OCI-LY3 (cell line): Measurements from ENCODE around the gene DOCK2.

Experiments
- H2AFZ ChIP-seq: fragments of 200-600, 300-600 bp; shearing (Covaris generic); 2 replicates; pipeline ENCODE4 v1.6.0; 2014; ENCODE audit warnings: antibody characterized with exemption, low read depth, low read length
- H3K27ac ChIP-seq: fragments of 200-600, 300-600 bp; sonication (generic); 2 replicates; pipeline ENCODE4 v1.5.1; 2014; ENCODE audit warnings: mild to moderate bottlenecking, low read length, moderate library complexity, mixed read lengths
- H3K27me3 ChIP-seq: fragments of 200-600, 300-600 bp; sonication (generic); 2 replicates; pipeline ENCODE4 v1.6.1; 2014; ENCODE audit warnings: low read depth, low read length, mixed read lengths
- H3K36me3 ChIP-seq: fragments of 200-600, 300-600 bp; sonication (generic); replicated peaks from 2 replicates; pipeline ENCODE3; 2014; ENCODE audit warnings: low read depth, low read length, mixed read lengths
- H3K4me1 ChIP-seq: fragments of 300-600, 200-600 bp; sonication (generic); 2 replicates; pipeline ENCODE4 v1.6.1; 2014; ENCODE audit warnings: low read length, mixed read lengths
- H3K4me2 ChIP-seq: fragments of 200-600, 300-600 bp; sonication (generic); 2 replicates; pipeline ENCODE4 v1.6.1; 2014; ENCODE audit warnings: low read length, mixed read lengths
- H3K4me3 ChIP-seq: fragments of 300-600, 200-600 bp; sonication (generic); 2 replicates; pipeline ENCODE4 v1.5.1; 2014; ENCODE audit warnings: antibody characterized with exemption, mild to moderate bottlenecking, low read length, moderate library complexity
- H3K79me2 ChIP-seq: fragments of 300-600, 200-600 bp; shearing (Covaris generic); 2 replicates; pipeline ENCODE4 v1.6.1; 2014; ENCODE audit warnings: mild to moderate bottlenecking, low read length, mixed read lengths
- H3K9ac ChIP-seq: fragments of 300-600, 200-600 bp; shearing (Covaris generic); 2 replicates; pipeline ENCODE4 v1.6.0; 2014; ENCODE audit warnings: mild to moderate bottlenecking, low read length, moderate library complexity
- H3K9me3 ChIP-seq: fragments of 200-600, 300-600 bp; shearing (Covaris generic); 2 replicates; pipeline ENCODE4 v1.6.1; 2014; ENCODE audit warnings: low read length, mixed read lengths; ENCODE audit not compliant: insufficient read depth
- H4K20me1 ChIP-seq: fragments of 200-600, 300-600 bp; sonication (generic); 2 replicates; pipeline ENCODE4 v1.6.1; 2016; ENCODE audit warnings: low read length, mixed read lengths; ENCODE audit not compliant: insufficient read depth
- CTCF ChIP-seq: fragments of 200-600, 300-600 bp; sonication (generic); IDR thresholded peaks from 2 replicates; pipeline ENCODE4 v1.5.1; 2014; ENCODE audit warnings: antibody characterized with exemption, low read length, low read depth
- EZH2phosphoT487 ChIP-seq: fragments of 200-600 bp; shearing (Covaris generic); IDR thresholded peaks from 2 replicates; pipeline ENCODE4 v1.6.1; 2018; ENCODE audit warnings: antibody characterized with exemption, mixed run types, low read depth

DOCK2 gene

GRCh38 chr5:169875091-169875728, 238.1 kb downstream of the DOCK2 start:
- no peak overlapping the region for H2AFZ ChIP-seq
- H3K27ac ChIP-seq: no peak overlapping the region
- no peaks in the 10 kb centered on the region for H3K9me3 ChIP-seq
- TF ChIP-seq CTCF (no peak), EZH2phosphoT487 (no peak)
- H3K79me2 ChIP-seq: no peaks in the 10 kb centered on the region
- H3K4me3 ChIP-seq: no peak overlapping the region
- H3K4me1 ChIP-seq: no peaks in the 10 kb centered on the region
- H3K27me3 ChIP-seq: no peaks in the 10 kb centered on the region
- H3K4me2 ChIP-seq: no peak overlapping the region
- peaks cover 14% of the 10 kb centered on the region; the same call in 1 of the 2 replicates for H4K20me1 ChIP-seq
- peaks cover 5% of the 10 kb centered on the region for H3K36me3 ChIP-seq
- no peak overlapping the region for H3K9ac ChIP-seq

GRCh38 chr5:169875731-169876130, 238.7 kb downstream of the DOCK2 start:
- H2AFZ ChIP-seq: no peak overlapping the region
- H3K27me3 ChIP-seq: no peaks in the 10 kb centered on the region
- H3K4me2 ChIP-seq: no peak overlapping the region
- peaks cover 5% of the 10 kb centered on the region for H3K36me3 ChIP-seq
- H3K27ac ChIP-seq: no peak overlapping the region
- peaks cover 14% of the 10 kb centered on the region; the same call in 1 of the 2 replicates for H4K20me1 ChIP-seq
- H3K4me3 ChIP-seq: no peak overlapping the region
- no peaks in the 10 kb centered on the region for H3K79me2 ChIP-seq
- no peaks in the 10 kb centered on the region for H3K4me1 ChIP-seq
- H3K9me3 ChIP-seq: no peaks in the 10 kb centered on the region
- no peak overlapping the region for H3K9ac ChIP-seq
- no peak for TF ChIP-seq CTCF
- no peak for TF ChIP-seq EZH2phosphoT487

- Histone ChIP-seq H4K20me1 (peaks cover 14% of the 10 kb centered on the region; the same call in 1 of the 2 replicates), H3K4me1 (no peaks in the 10 kb centered on the region), H3K27ac (no peak overlapping the region), H2AFZ (no peak overlapping the region), H3K4me3 (no peak overlapping the region), H3K36me3 (peaks cover 5% of the 10 kb centered on the region), H3K9ac (no peak overlapping the region), H3K4me2 (no peak overlapping the region), H3K79me2 (no peaks in the 10 kb centered on the region), H3K9me3 (no peaks in the 10 kb centered on the region), H3K27me3 (no peaks in the 10 kb centered on the region)
- TF ChIP-seq CTCF: no peak
- TF ChIP-seq EZH2phosphoT487: no peak
Measured at GRCh38 chr5:169876386-169876785, 239.3 kb downstream of the DOCK2 start.

GRCh38 chr5:169880012-169880663, 243.1 kb downstream of the DOCK2 start:
- Histone ChIP-seq H3K36me3 (peaks cover 7% of the 10 kb centered on the region), H3K4me1 (peaks cover 7% of the 10 kb centered on the region), H3K4me2 (no peak overlapping the region), H2AFZ (no peak overlapping the region), H3K9me3 (no peaks in the 10 kb centered on the region), H4K20me1 (peaks cover 18% of the 10 kb centered on the region; the same call in 1 of the 2 replicates), H3K27ac (no peak overlapping the region), H3K79me2 (no peaks in the 10 kb centered on the region), H3K9ac (no peak overlapping the region), H3K27me3 (no peaks in the 10 kb centered on the region), H3K4me3 (no peak overlapping the region)
- TF ChIP-seq EZH2phosphoT487 (no peak), CTCF (no peak)
